HS-5 (cell line): ENCODE results near the gene CLCC1.

Experiments used
- DNase-seq: peaks from one replicate; pipeline ENCODE4 v3.0.0-alpha.2; 2012; ENCODE audit warnings: low read depth

The CLCC1 gene

DNA sequence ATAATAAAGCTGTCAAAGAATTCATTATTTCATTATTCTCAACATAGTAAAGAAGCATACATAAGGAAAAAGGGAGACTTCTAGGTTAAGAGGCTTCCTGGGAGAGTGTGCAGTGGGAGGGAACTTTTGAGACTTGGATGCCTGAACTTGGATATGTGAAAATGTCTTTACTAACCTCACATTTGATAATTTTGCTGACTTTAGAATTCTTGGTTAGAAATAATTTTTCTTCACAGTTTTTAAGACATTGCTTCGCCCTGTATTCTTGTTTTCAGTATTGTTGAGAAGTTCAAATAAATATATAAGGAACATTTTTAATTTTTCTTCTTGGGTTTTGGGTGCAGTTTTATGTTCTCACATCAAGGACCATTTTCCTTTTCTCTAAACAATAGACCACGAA is 46.5 kb downstream of the CLCC1 start:
- no peak for DNase-seq
